ENCODE measurements around the gene CLCN4.

CLCN4 gene

DNA sequence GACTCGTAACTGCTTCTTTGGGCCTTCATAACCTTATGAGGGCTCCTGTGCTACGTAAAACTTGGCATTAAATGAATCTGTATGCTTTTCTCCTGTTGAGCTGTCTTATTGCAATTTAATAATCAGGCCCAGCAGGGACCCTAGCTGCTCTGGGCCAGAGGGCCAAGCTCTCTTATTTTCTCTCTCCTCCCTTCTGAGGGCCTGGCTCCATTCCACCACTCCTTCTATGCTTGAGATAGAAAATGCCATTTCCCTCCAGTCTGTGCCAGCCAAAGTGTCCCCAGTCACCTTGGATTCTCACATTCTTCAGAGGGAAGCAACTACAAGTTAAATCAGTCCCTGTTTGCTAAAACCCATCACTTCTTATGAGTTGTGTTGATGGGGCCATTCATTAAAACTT is 90.1 kb downstream of the CLCN4 start:
- Histone ChIP-seq H3K9me3 (ENCODE audit: low read length) (no peaks in the 10 kb centered on the region), H3K9me2 (ENCODE audit: low read depth, low read length) (no peaks in the 10 kb centered on the region), H3K9ac (ENCODE audit: low read length) (no peak overlapping the region), H3K4me1 (ENCODE audit: insufficient read depth, low read length, severe bottlenecking) (no peaks in the 10 kb centered on the region), H3K36me3 (ENCODE audit: insufficient read depth, low read length) (no peaks in the 10 kb centered on the region), H3K79me2 (ENCODE audit: insufficient read depth, low read length) (no peaks in the 10 kb centered on the region), H3K27me3 (ENCODE audit: insufficient read depth, low read length) (no peaks in the 10 kb centered on the region), H3K27ac (ENCODE audit: low read depth, low read length, poor library complexity, severe bottlenecking) (no peak overlapping the region), H2AFZ (ENCODE audit: low read length) (no peak overlapping the region), H4K20me1 (ENCODE audit: insufficient read depth, low read length) (no peaks in the 10 kb centered on the region), H3F3A (ENCODE audit: insufficient read depth, low read length) (no peaks in the 10 kb centered on the region), H3K4me3 (ENCODE audit: low read depth, low read length, poor library complexity, severe bottlenecking) (no peak overlapping the region), H3K4me2 (ENCODE audit: low read length) (no peak overlapping the region)
- TF ChIP-seq EZH2 (IDR thresholded peaks at IDR 0.05; ENCODE audit: borderline replicate concordance, low read length) = no peak
- TF ChIP-seq, protein P1, sequence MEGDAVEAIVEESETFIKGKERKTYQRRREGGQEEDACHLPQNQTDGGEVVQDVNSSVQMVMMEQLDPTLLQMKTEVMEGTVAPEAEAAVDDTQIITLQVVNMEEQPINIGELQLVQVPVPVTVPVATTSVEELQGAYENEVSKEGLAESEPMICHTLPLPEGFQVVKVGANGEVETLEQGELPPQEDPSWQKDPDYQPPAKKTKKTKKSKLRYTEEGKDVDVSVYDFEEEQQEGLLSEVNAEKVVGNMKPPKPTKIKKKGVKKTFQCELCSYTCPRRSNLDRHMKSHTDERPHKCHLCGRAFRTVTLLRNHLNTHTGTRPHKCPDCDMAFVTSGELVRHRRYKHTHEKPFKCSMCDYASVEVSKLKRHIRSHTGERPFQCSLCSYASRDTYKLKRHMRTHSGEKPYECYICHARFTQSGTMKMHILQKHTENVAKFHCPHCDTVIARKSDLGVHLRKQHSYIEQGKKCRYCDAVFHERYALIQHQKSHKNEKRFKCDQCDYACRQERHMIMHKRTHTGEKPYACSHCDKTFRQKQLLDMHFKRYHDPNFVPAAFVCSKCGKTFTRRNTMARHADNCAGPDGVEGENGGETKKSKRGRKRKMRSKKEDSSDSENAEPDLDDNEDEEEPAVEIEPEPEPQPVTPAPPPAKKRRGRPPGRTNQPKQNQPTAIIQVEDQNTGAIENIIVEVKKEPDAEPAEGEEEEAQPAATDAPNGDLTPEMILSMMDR (IDR thresholded peaks at IDR 0.05; ENCODE audit: low read length) = no peak

DNA sequence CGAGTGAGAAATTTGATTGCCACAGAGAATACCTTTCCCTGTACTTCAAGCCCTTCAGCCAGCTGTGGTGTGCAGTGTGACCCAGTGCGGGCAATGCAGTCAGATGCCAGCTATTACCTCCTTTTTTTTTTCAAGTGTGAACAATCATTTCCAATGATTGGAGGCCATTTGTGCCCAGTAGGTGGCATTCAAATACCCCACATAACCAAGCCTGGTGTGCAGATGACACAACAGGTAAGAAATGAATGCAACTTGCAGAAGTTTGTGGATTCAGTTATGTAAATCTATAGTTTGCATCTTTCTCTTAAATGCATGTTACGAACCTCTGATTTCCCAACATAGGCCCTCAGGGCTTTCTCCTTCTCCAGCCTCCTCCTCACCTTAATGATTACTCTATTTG is 98.0 kb downstream of the CLCN4 start:
- no peak overlapping the region for H3K27ac ChIP-seq (ENCODE audit: low read depth, low read length, poor library complexity, severe bottlenecking)
- TF ChIP-seq, protein P1 (IDR thresholded peaks at IDR 0.05; ENCODE audit: low read length) = no peak
- TF ChIP-seq EZH2 (IDR thresholded peaks at IDR 0.05; ENCODE audit: borderline replicate concordance, low read length) = no peak
- no peak overlapping the region for H3K4me2 ChIP-seq (ENCODE audit: low read length)
- no peaks in the 10 kb centered on the region for H3K79me2 ChIP-seq (ENCODE audit: insufficient read depth, low read length)
- no peak overlapping the region for H3K4me3 ChIP-seq (ENCODE audit: low read depth, low read length, poor library complexity, severe bottlenecking)
- no peaks in the 10 kb centered on the region for H3F3A ChIP-seq (ENCODE audit: insufficient read depth, low read length)
- no peaks in the 10 kb centered on the region for H3K36me3 ChIP-seq (ENCODE audit: insufficient read depth, low read length)
- no peak overlapping the region for H3K9ac ChIP-seq (ENCODE audit: low read length)
- H3K4me1 ChIP-seq (ENCODE audit: insufficient read depth, low read length, severe bottlenecking) = no peaks in the 10 kb centered on the region
- no peaks in the 10 kb centered on the region for H3K9me2 ChIP-seq (ENCODE audit: low read depth, low read length)
- H4K20me1 ChIP-seq (ENCODE audit: insufficient read depth, low read length) = no peaks in the 10 kb centered on the region
- no peaks in the 10 kb centered on the region for H3K9me3 ChIP-seq (ENCODE audit: low read length)
- no peaks in the 10 kb centered on the region for H3K27me3 ChIP-seq (ENCODE audit: insufficient read depth, low read length)
- no peak overlapping the region for H2AFZ ChIP-seq (ENCODE audit: low read length)

DNA sequence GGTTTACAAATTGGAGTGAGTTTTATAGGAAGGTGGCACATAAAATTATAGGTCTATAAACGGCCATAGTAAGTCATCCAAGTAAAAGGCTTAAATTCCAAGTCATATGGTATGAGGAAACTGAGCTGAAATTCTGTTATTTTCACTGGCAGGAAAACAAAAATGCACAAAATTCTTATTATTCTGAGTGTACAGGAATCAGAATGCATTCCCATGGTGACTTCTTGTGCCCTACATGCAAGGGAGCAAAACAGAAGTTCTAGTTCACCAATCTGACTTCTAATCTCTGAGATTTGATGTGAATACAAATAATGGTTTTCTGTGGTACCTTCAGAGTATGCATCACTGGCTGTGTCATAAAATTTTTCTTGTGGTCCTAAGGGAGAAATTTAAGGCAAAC is 102.9 kb downstream of the CLCN4 start:
- no peak overlapping the region for H3K4me3 ChIP-seq (ENCODE audit: low read depth, low read length, poor library complexity, severe bottlenecking)
- H3F3A ChIP-seq (ENCODE audit: insufficient read depth, low read length) = no peaks in the 10 kb centered on the region
- no peaks in the 10 kb centered on the region for H3K36me3 ChIP-seq (ENCODE audit: insufficient read depth, low read length)
- H3K27ac ChIP-seq (ENCODE audit: low read depth, low read length, poor library complexity, severe bottlenecking) = no peak overlapping the region
- H3K79me2 ChIP-seq (ENCODE audit: insufficient read depth, low read length) = no peaks in the 10 kb centered on the region
- TF ChIP-seq, protein P1 (IDR thresholded peaks at IDR 0.05; ENCODE audit: low read length) = no peak
- TF ChIP-seq EZH2 (IDR thresholded peaks at IDR 0.05; ENCODE audit: borderline replicate concordance, low read length) = no peak
- H2AFZ ChIP-seq (ENCODE audit: low read length) = no peak overlapping the region
- H3K4me2 ChIP-seq (ENCODE audit: low read length) = no peak overlapping the region
- H3K27me3 ChIP-seq (ENCODE audit: insufficient read depth, low read length) = no peaks in the 10 kb centered on the region
- no peaks in the 10 kb centered on the region for H3K9me3 ChIP-seq (ENCODE audit: low read length)
- no peaks in the 10 kb centered on the region for H4K20me1 ChIP-seq (ENCODE audit: insufficient read depth, low read length)
- H3K9me2 ChIP-seq (ENCODE audit: low read depth, low read length) = no peaks in the 10 kb centered on the region
- H3K9ac ChIP-seq (ENCODE audit: low read length) = no peak overlapping the region
- H3K4me1 ChIP-seq (ENCODE audit: insufficient read depth, low read length, severe bottlenecking) = no peaks in the 10 kb centered on the region

Measured in OCI-LY1 (cell line).